Large intestine (tissue), 3 donors: Measurements from ENCODE around the gene TBC1D12. TPM values are rescaled to one million over a fixed set of nuclear protein-coding genes. Genes with fewer than 3 reads are reported as not detected.
A peak's percentile ranks its signal among the peaks of the same experiment; 100 is the strongest.
"Not testable (repeated sequence)": the region's sequence is repeated elsewhere in the genome, so short reads cannot be mapped to it uniquely, and the experiment has no call there.

Experiments used
- DNase-seq, 2 donors: peaks; one replicate each; pipeline versions ENCODE4 v3.0.0 to v3.0.0-alpha.2; 2013
- H3K27ac ChIP-seq: one replicate; pipeline ENCODE4 v1.5.1; 2013; ENCODE audit warnings: low read length
- H3K27me3 ChIP-seq: 2 replicates; pipeline ENCODE4 v1.6.1; 2013; ENCODE audit warnings: low read length; ENCODE audit not compliant: control insufficient read depth, insufficient read depth
- H3K36me3 ChIP-seq: 2 replicates; pipeline ENCODE4 v1.6.1; 2013; ENCODE audit warnings: low read length; ENCODE audit not compliant: control insufficient read depth, insufficient read depth
- H3K4me1 ChIP-seq: one replicate; pipeline ENCODE4 v1.6.1; 2013; ENCODE audit warnings: low read length; ENCODE audit not compliant: control insufficient read depth, insufficient read depth
- H3K4me3 ChIP-seq: one replicate; pipeline ENCODE4 v1.5.1; 2013; ENCODE audit warnings: low read length
- H3K9me3 ChIP-seq: one replicate; pipeline ENCODE4 v1.6.1; 2013; ENCODE audit warnings: mild to moderate bottlenecking, low read depth, low read length, moderate library complexity; ENCODE audit not compliant: control insufficient read depth
- WGBS: methylation state at CpG from one replicate; pipeline ENCODE4 v1.1.5; 2013; ENCODE audit warnings: low lambda C conversion rate; ENCODE audit not compliant: insufficient coverage; 5-methylcytosine and 5-hydroxymethylcytosine counted together
- polyA plus RNA-seq: library from polyadenylated mRNA; unstranded; fragments of 120-200 nt; gene quantifications from one replicate; pipeline ENCODE4 v1.2.1, GENCODE V29; 2013

The TBC1D12 gene
- polyA plus RNA-seq, 1 donor = 12.1 TPM

- H3K27ac ChIP-seq = no peak overlapping the region
- 100% methylated on average over 2 of the region's 3 CpGs for WGBS
- H3K4me1 ChIP-seq = peaks cover 5% of the 10 kb centered on the region
- H3K27me3 ChIP-seq = no peaks in the 10 kb centered on the region
- no peaks in the 10 kb centered on the region for H3K9me3 ChIP-seq
- H3K4me3 ChIP-seq = no peak overlapping the region
- H3K36me3 ChIP-seq = no peaks in the 10 kb centered on the region
- DNase-seq = no peak
Observed at GRCh38 chr10:94366382-94366781, 36.0 kb upstream of the TBC1D12 start.

DNA sequence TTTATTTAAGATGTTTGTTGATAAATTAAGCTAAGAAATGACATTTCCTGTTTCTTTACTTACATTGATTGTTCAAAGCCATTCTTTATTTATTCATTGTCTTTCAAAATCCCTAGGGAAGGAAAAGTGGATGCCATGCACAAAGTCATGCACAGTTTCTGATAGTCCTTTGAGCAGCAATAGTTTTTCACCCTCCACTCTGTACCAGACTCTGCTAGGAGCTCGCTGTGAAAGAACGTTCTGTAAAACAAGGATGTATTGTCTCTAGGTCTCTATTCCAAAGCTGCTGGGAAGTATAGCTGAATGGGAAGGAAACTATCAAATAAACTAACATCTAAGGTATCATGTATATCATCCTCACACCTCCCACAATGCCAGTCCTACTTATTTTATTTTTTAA lies 31.8 kb upstream of the TBC1D12 start:
- Histone ChIP-seq H3K4me1 (no peaks in the 10 kb centered on the region), H3K27me3 (no peaks in the 10 kb centered on the region), H3K9me3 (no peaks in the 10 kb centered on the region), H3K4me3 (no peak overlapping the region), H3K27ac (no peak overlapping the region), H3K36me3 (no peaks in the 10 kb centered on the region)
- WGBS = 80% methylated on average over 1 of the region's 2 CpGs
- no peak for DNase-seq

GRCh38 chr10:94375374-94375773 lies 27.0 kb upstream of the TBC1D12 start:
- Histone ChIP-seq H3K27me3 (no peaks in the 10 kb centered on the region), H3K27ac (no peak overlapping the region), H3K4me1 (no peaks in the 10 kb centered on the region), H3K9me3 (no peaks in the 10 kb centered on the region), H3K36me3 (no peaks in the 10 kb centered on the region), H3K4me3 (no peak overlapping the region)
- DNase-seq = no peak
- WGBS = 100% methylated on average over 1 of the region's 1 CpG

- H3K36me3 ChIP-seq = no peaks in the 10 kb centered on the region
- H3K27ac ChIP-seq = no peak overlapping the region
- H3K9me3 ChIP-seq = no peaks in the 10 kb centered on the region
- H3K27me3 ChIP-seq = no peaks in the 10 kb centered on the region
- no peak for DNase-seq
- 88% methylated on average over 2 of the region's 2 CpGs for WGBS
- H3K4me1 ChIP-seq = no peaks in the 10 kb centered on the region
- H3K4me3 ChIP-seq = no peak overlapping the region
Observed at GRCh38 chr10:94376865-94377264, 25.5 kb upstream of the TBC1D12 start.

- no peak overlapping the region for H3K4me3 ChIP-seq
- no CpG with 5 or more reads among the region's 2 CpGs for WGBS
- H3K36me3 ChIP-seq = no peaks in the 10 kb centered on the region
- H3K9me3 ChIP-seq = peaks cover 5% of the 10 kb centered on the region
- peak overlapping the region; percentile 87 for H3K27ac ChIP-seq
- peaks cover 22% of the 10 kb centered on the region for H3K4me1 ChIP-seq
- no peaks in the 10 kb centered on the region for H3K27me3 ChIP-seq
- peak in 1 of 2 donors; percentile 23 for DNase-seq
Observed at GRCh38 chr10:94383530-94383929, 18.8 kb upstream of the TBC1D12 start.

DNA sequence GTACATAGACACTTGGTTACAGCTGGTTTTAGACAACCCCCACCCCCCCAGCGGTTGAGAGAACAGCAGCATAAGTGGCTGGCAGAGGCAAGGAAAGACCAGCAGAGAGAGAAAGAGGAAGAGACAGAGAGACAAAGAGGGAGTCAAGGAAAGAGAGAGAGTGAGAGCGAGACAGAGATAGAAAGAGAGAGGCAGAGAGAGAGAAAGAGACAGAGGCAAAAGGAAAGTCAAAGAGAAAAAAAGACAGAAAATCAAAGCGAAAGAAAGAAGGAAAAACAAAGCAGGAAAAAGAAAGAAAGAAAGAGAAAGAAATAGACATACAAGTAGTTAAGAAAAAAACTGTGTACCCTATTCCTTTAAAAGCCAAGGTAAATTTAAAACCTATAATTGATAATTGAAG lies 16.6 kb upstream of the TBC1D12 start:
- peak overlapping the region; percentile 38 for H3K27ac ChIP-seq
- not testable (repeated sequence) for DNase-seq, H3K4me3 ChIP-seq, H3K9me3 ChIP-seq, H3K27me3 ChIP-seq, H3K36me3 ChIP-seq
- H3K4me1 ChIP-seq = peaks cover 22% of the 10 kb centered on the region
- WGBS = 100% methylated on average over 2 of the region's 3 CpGs

DNA sequence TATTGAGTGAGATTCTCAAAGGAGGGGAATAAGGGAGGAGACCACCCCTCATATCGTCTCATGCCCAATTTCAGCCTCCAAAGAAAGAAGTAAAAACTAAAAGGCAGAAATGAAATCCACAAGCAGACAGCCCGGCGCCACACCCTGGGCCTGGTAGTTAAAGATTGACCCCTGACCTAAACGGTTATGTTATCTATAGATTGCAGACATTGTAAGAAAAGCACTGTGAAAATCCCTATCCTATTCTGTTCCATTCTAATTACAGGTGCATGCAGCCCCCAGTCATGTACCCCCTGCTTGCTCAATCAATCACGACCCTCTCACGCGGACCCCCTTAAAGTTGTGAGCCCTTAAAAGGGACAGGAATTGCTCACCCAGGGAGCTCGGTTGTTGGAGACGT lies 10.2 kb upstream of the TBC1D12 start:
- H3K4me3 ChIP-seq, H3K36me3 ChIP-seq, H3K27ac ChIP-seq, DNase-seq, H3K4me1 ChIP-seq, H3K9me3 ChIP-seq, H3K27me3 ChIP-seq: not testable (repeated sequence)
- no CpG with 5 or more reads among the region's 9 CpGs for WGBS

GRCh38 chr10:94397549-94398370 lies 4.6 kb upstream of the TBC1D12 start:
- Histone ChIP-seq H3K4me1 (no peaks in the 10 kb centered on the region), H3K27me3 (no peaks in the 10 kb centered on the region), H3K9me3 (peaks cover 3% of the 10 kb centered on the region), H3K36me3 (no peaks in the 10 kb centered on the region), H3K4me3 (no peak overlapping the region), H3K27ac (no peak overlapping the region)
- no peak for DNase-seq
- 50% methylated on average over 3 of the region's 12 CpGs for WGBS

GRCh38 chr10:94398762-94399161 lies 3.6 kb upstream of the TBC1D12 start:
- Histone ChIP-seq H3K27ac (no peak overlapping the region), H3K4me3 (no peak overlapping the region)

GRCh38 chr10:94402843-94403379 lies 570 bp downstream of the TBC1D12 start:
- no peaks in the 10 kb centered on the region for H3K27me3 ChIP-seq
- H3K4me3 ChIP-seq = peak overlapping the region; percentile 99
- WGBS = no CpG with 5 or more reads among the region's 77 CpGs

More at GRCh38 chr10:94398762-94399161, 3.6 kb upstream of the TBC1D12 start:
- H3K9me3 ChIP-seq = peaks cover 3% of the 10 kb centered on the region
- no peak for DNase-seq
- whole genome bisulfite sequencing = 100% methylated on average over 1 of the region's 6 CpGs
- no peaks in the 10 kb centered on the region for H3K4me1 ChIP-seq
- no peaks in the 10 kb centered on the region for H3K36me3 ChIP-seq
- H3K27me3 ChIP-seq = no peaks in the 10 kb centered on the region

More at GRCh38 chr10:94402843-94403379, 570 bp downstream of the TBC1D12 start:
- peak overlapping the region; percentile 98 for H3K27ac ChIP-seq
- H3K4me1 ChIP-seq = peaks cover 3% of the 10 kb centered on the region
- H3K36me3 ChIP-seq = no peaks in the 10 kb centered on the region
- DNase-seq = peak; percentile 14 to 78
- H3K9me3 ChIP-seq = peaks cover 3% of the 10 kb centered on the region
